Amygdala (tissue), 56 donors: ENCODE results near the gene CCDC28B.

Source experiments
- DNase-seq, 56 donors: peaks; one replicate each; lab custom pipeline; 2025; lab: John Stamatoyannopoulos, UW

The CCDC28B gene

DNA sequence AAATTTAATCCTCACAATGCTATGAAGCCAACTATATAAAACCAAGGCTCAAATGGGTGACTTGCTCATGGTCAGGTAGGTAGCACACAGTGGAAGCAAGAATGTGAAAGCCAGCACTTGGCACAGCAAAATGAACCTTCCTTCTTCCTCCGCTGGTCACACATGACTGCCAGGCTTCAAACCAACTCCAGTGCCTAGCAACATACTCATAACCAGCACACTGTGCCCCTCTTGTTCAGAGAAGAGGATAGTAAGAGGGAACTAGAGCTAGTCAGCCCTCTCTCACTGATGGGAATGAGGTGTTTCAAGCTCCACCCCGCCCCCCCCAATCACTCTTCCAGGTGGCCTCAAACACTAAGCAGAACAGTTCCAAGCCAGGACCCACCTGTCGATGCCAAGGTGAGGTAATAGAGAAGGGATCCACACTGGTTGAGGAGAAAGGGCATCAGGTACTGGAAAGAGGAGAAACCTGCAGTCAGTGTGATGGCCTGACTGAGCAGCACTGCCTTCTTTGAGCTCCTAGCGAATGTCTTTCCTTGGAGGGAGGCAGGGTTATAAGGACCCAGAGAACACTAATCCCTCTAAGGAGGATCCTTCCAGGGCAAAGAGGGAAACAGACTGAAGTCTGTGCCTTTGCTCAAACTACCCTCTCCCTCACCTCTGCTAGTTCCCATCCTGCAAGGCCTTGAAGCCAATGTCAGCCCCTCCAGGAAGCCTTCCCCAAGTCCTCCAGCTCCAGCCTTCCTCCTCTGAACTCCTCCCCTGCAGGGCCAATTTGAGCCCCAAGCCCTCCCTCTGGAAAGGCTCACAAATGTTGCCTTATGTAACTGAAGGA, 20.6 kb downstream of the CCDC28B start:
- no peak for DNase-seq

GRCh38 chr1:32221581-32221979, 21.2 kb downstream of the CCDC28B start:
- no peak for DNase-seq

DNA sequence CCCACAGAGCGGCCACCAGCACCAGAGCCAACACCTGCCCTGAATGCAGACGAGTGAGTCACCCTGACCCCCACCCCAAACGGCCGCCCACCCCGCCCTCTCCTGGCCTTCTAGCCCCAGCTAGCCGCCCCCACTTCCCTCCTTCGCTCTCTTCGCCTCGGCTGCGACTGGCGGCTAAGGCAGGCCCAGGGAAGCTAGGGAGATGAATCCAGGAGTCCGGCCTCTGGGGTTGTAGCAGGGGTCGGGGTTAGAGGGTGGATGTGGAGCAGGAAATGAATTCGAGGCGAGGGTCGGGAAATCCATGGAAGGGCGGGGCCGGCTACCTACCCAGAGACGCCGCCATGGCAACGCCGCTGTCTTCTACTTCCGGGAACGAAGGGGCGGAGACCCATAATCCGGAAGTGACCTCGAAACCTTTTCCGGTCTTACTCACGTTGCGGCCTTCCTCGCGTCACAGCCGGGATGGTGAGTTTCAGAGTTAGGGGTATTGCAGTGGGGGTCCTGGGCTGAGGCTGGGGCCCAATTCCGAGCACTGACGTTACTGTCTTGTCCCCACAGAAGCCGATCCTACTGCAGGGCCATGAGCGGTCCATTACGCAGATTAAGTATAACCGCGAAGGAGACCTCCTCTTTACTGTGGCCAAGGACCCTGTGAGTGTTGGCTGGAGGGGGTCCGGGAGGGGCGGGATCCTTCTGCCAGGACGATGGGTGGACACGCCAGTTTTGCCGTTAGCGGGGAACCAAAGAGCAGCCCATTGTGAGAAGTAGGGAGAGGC, 21.8 kb downstream of the CCDC28B start, which contains the start of the genes EIF3I and TMEM234:
Gene EIF3I, plus strand, starts transcription at position 428 of the 776 bp plus-strand sequence. Its CDS starts 35 bp downstream, at position 463.
Gene TMEM234, minus strand, starts transcription at position 374 of the 776 bp plus-strand sequence. Its CDS starts 31 bp downstream, at position 343.
- DNase-seq = peak; percentile 20 to 95 (median 84)

DNA sequence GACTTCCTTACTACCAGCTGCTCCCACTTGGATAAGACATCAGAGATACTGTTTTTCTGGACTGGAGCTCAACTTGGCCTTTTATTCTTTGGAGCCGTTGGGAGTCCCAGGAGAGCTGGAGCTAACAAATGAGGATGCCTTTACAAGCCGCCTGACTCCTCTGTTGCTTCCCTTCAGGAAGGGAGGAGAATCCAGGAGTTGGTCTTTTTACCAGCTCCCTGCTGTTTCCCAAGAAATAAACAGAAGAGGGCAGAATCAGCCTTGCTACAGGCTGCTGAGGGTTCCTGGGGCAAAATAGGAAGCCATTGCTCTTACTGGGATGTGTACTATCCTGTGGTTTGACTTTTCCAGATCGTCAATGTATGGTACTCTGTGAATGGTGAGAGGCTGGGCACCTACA, 23.3 kb downstream of the CCDC28B start:
- no peak for DNase-seq

- no peak for DNase-seq
These were observed 23.9 kb downstream of the CCDC28B start for GRCh38 chr1:32224285-32224684.

GRCh38 chr1:32228771-32229170, 28.4 kb downstream of the CCDC28B start:
- DNase-seq = no peak

DNA sequence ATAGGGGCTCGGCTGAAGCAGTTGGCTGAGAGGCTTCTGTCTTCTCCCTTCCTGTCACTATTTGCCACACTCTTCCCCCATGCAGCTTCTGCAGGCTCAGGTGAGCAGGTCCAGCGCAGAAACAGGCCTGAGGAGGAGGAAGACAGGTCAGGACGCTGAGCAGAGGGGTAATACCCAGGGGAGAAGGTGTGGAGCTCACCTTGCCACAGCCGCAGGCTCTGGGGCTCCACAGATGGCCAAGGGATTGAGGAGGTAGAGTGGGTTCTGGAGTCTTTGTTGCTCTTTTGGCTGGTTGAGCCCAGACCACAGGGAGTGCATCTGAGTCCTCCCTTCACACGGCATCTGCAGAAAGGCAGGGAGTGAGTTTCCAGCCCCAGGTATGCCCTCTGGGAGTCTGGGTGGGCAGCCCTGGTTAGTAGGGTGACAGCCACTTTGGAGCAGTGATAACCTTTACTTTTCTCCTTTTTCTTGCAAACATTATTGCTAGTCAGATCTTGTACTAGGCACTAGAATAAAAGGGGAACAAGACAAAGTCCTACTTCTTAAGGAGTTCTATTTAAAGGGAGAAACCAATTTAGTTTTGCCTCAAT, 31.5 kb downstream of the CCDC28B start:
- no peak for DNase-seq

- DNase-seq = no peak
These were observed 32.3 kb downstream of the CCDC28B start for GRCh38 chr1:32232558-32233304.

DNA sequence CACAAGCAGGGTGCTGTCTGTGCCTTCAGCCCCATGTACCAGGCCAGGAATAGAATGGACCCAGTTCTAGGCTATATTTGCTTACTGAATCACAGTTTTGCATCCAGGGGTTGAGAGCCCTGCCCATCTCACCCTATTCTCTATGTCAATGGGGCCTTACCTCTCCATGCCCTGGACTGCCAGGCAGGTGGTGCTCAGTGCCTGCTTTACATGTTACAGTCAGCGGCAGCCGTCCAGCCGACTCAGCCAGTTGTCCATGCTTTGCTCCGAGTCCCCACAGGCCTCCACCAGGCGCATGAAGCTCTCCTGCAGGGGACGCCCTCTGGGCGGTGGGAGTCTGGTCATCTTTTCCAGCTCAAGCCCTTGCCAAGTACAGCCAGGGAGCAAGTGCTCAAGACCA, 34.4 kb downstream of the CCDC28B start:
- no peak for DNase-seq

DNA sequence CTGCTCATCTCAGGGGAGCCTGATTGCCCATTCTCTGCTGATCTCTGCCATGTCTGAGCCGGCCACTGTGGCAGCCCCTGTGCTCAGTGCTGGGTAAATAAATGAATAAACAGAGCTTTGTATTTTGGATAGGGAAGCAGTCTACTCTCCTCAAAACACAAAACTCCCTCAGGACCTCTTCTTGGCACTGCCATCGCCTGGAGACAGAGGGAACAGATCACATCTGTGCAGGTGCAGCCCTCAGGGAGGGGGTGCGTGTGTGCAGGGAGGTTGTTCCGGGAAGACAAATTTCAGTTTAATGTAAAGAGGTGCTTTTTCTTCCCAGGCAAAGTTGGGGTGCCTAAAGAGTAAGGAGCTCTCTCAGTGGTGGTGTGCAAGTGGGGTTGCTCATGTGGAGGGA, 38.9 kb downstream of the CCDC28B start:
- peak in 1 of 56 donors; percentile 2 for DNase-seq

- peak in 3 of 56 donors; percentile 4 to 24 (median 16) for DNase-seq
These were observed 39.4 kb downstream of the CCDC28B start for GRCh38 chr1:32239790-32240139.

DNA sequence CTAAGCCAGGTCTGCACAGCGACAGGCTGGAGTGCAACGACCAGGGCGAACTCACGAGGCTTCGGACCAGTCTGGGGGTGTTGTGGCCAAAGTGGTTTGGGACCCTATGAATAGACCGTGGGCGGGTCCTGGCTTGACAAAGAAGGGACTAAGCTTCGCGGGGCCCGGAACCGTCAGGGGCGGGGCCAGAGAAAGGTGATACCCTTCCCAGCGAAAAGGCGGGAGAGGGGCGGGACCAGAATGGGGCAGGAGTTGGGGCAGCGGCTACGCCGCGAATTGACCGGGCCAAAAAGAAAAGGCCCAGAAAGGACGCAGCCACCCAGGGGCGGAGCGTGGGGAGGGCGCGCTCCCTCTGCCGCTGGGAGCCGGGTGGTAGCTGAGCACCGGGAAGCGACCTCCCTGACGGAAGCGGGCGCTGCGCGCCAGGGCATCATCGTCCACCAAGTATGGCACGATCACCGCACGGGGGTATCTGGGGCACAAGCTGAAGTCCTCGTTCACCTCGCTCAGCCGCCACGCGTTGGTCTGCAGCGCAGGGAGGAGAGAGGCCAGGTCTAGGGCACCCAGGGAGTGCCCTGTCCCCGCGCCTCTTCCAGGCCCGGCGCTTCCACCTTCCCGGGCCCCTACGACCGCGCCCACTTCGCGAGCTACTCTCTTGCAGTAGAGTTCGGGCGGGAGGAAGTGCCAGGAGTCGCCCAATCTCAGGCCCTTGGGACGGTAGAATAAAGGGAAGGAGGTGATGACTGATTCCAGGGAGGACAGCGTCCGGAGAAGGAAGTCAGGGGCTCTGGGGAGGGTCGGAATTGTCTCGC, 40.0 kb downstream of the CCDC28B start:
- DNase-seq = peak in 46 of 56 donors; percentile 10 to 78 (median 40)

DNA sequence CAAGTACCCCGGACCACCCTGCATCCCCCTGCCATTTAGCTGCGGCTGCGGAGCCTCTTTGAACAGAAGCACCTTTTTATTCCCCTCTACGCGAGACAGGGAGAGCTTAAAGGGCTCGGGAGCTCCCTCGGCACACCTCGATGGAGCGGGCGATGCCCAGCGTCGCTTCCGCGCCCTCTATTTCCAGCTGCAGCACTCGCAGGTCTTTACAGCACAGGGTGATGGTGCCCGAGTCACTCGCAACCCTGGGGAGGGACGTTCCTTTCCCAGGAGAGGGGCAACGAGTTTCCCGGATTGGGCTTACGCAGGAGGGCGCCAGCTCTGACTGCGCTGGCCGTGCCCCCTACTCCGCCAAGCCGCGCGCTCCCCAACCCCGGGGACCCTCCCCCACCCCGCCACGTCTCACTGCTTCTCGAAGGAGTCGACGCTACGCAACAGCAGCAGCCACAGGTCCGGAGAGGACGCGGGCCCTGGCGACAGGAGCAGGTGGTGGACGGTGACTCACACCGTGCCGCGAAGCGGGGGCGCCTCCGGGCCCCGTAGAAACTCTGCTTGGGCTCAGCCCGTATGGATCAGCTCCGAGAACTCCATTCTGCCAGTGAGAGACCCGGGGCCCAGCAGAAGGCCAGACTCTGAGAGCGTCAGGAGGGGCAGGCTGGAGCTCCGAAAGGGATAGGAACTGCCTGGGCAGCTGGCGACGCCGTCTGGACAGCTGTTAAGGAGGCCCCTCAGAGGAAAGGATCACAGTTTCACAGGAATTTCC, 40.8 kb downstream of the CCDC28B start:
- DNase-seq = peak in 42 of 56 donors; percentile 9 to 68 (median 40)

DNA sequence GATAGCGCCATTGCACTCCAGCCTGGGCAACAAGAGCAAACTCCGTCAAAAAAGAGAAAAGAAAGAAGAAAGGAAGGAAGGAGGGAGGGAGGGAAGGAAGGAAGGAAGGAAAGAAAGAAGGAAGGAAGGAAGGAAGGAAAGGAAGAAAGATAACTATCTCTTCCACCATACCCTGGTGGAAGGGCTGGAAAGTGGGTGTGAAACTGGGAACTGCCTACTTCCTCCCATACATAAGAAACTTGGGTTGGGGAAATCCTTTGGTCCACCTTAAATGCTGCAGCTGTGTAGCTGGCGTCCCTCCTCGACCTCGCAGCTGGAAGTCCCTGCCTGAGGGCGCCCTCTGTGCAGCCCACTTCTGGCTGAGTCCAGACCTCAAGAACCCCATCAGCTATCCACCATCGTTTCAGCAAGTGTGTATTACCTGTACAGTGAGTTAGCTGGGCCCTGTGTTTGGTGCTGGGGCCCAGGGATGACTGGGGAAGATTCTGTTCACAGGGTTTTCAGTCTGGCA, 42.0 kb downstream of the CCDC28B start:
- DNase-seq = peak in 40 of 56 donors; percentile 3 to 75 (median 24)

- no peak for DNase-seq
These were observed 46.5 kb downstream of the CCDC28B start, which contains the start of gene FAM167B for GRCh38 chr1:32246888-32247273. FAM167B (plus strand) TSS chr1:32247222; CDS start chr1:32247422, 200 bp downstream.

DNA sequence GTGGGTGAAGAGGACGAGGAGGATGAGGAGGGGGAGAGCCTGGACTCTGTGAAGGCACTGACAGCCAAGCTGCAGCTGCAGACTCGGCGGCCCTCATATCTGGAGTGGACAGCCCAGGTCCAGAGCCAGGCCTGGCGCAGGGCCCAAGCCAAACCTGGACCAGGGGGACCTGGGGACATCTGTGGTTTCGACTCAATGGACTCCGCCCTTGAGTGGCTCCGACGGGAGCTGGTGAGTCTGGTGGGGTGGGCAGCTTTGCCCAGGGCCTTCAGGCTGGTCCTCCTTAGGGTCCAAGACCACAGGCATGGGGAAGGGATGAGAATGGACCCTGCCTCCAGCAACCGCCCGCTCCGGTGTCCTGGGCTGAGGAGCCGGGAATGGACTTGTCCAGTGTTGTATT, 47.1 kb downstream of the CCDC28B start:
- no peak for DNase-seq

- peak in 16 of 56 donors; percentile 1 to 56 (median 10) for DNase-seq
These were observed 47.8 kb downstream of the CCDC28B start for GRCh38 chr1:32247983-32248889.
